Effector memory CD4-positive, alpha-beta T cell (primary cell): ENCODE data around the gene ACHE.

ENCODE experiments used
- DNase-seq, 3 donors: peaks; one replicate each; pipeline ENCODE4 v3.0.0-alpha.2; 2020
- H3K27ac ChIP-seq: 2 replicates; pipeline ENCODE4 v1.7.0; 2013; ENCODE audit warnings: mild to moderate bottlenecking, low read length, moderate library complexity; ENCODE audit not compliant: insufficient read depth, poor library complexity, severe bottlenecking
- H3K27me3 ChIP-seq: replicated peaks from 2 replicates; pipeline ENCODE4 v1.7.0; 2013; ENCODE audit warnings: mild to moderate bottlenecking, low read length; ENCODE audit not compliant: insufficient read depth, control insufficient read depth, poor library complexity, severe bottlenecking
- H3K36me3 ChIP-seq: 2 replicates; pipeline ENCODE4 v1.7.0; 2013; ENCODE audit warnings: mild to moderate bottlenecking, low read length, moderate library complexity; ENCODE audit not compliant: control insufficient read depth, insufficient read depth
- H3K4me1 ChIP-seq: 2 replicates; pipeline ENCODE4 v1.7.0; 2013; ENCODE audit warnings: low read length, mild to moderate bottlenecking; ENCODE audit not compliant: control insufficient read depth, insufficient read depth, poor library complexity, severe bottlenecking
- H3K4me3 ChIP-seq: 2 replicates; pipeline ENCODE4 v1.7.0; 2013; ENCODE audit warnings: low read length, low read depth, mild to moderate bottlenecking; ENCODE audit not compliant: insufficient read depth, poor library complexity, severe bottlenecking
- H3K9me3 ChIP-seq: 2 replicates; pipeline ENCODE4 v1.7.0; 2013; ENCODE audit warnings: mild to moderate bottlenecking, low read length, moderate library complexity; ENCODE audit not compliant: control insufficient read depth

ACHE gene

GRCh38 chr7:100899432-100899831, 3.7 kb upstream of the ACHE start:
- H3K27me3 ChIP-seq, result peaks cover 29% of the 10 kb centered on the region
- no peak for DNase-seq
- no peaks in the 10 kb centered on the region for H3K36me3 ChIP-seq
- H3K4me3 ChIP-seq, result no peak overlapping the region
- H3K27ac ChIP-seq, result no peak overlapping the region
- no peaks in the 10 kb centered on the region for H3K9me3 ChIP-seq
- peaks cover 22% of the 10 kb centered on the region for H3K4me1 ChIP-seq

GRCh38 chr7:100897772-100898454, 2.2 kb upstream of the ACHE start:
- Histone ChIP-seq H3K9me3 (no peaks in the 10 kb centered on the region), H3K27ac (no peak overlapping the region), H3K4me1 (peaks cover 22% of the 10 kb centered on the region), H3K27me3 (peaks cover 29% of the 10 kb centered on the region), H3K4me3 (no peak overlapping the region), H3K36me3 (no peaks in the 10 kb centered on the region)
- DNase-seq, result no peak

- peak; percentile 36 to 47 (median 38) for DNase-seq
- peak overlapping the region; percentile 36 for H3K4me3 ChIP-seq
Observed at GRCh38 chr7:100896732-100897608, 1.3 kb upstream of the ACHE start.

GRCh38 chr7:100895956-100896731, 456 bp upstream of the ACHE start:
- peak in 2 of 3 donors; percentile 22 to 38 for DNase-seq
- H3K4me3 ChIP-seq, result peak overlapping the region; percentile 36
- H3K27ac ChIP-seq, result no peak overlapping the region
- H3K36me3 ChIP-seq, result no peaks in the 10 kb centered on the region
- no peaks in the 10 kb centered on the region for H3K9me3 ChIP-seq
- H3K27me3 ChIP-seq, result peaks cover 34% of the 10 kb centered on the region
- H3K4me1 ChIP-seq, result peaks cover 23% of the 10 kb centered on the region

More at GRCh38 chr7:100896732-100897608, 1.3 kb upstream of the ACHE start:
- Histone ChIP-seq H3K27ac (no peak overlapping the region), H3K4me1 (peaks cover 22% of the 10 kb centered on the region), H3K27me3 (peaks cover 32% of the 10 kb centered on the region), H3K9me3 (no peaks in the 10 kb centered on the region), H3K36me3 (no peaks in the 10 kb centered on the region)

- Histone ChIP-seq H3K27ac (no peak overlapping the region), H3K4me1 (peaks cover 34% of the 10 kb centered on the region), H3K36me3 (no peaks in the 10 kb centered on the region), H3K27me3 (peaks cover 40% of the 10 kb centered on the region), H3K4me3 (peak overlapping the region; percentile 71), H3K9me3 (no peaks in the 10 kb centered on the region)
- peak in 2 of 3 donors; percentile 15 to 44 for DNase-seq
Observed at GRCh38 chr7:100894860-100895700, 608 bp downstream of the ACHE start.

- H3K27ac ChIP-seq, result no peak overlapping the region
- H3K36me3 ChIP-seq, result no peaks in the 10 kb centered on the region
- peaks cover 40% of the 10 kb centered on the region for H3K27me3 ChIP-seq
- H3K4me3 ChIP-seq, result no peak overlapping the region
- H3K9me3 ChIP-seq, result no peaks in the 10 kb centered on the region
- DNase-seq, result no peak
- peaks cover 37% of the 10 kb centered on the region for H3K4me1 ChIP-seq
Observed at GRCh38 chr7:100893910-100894721, 1.6 kb downstream of the ACHE start.

- no peak overlapping the region for H3K27ac ChIP-seq
- no peak for DNase-seq
- H3K27me3 ChIP-seq, result peaks cover 40% of the 10 kb centered on the region
- H3K36me3 ChIP-seq, result no peaks in the 10 kb centered on the region
- no peaks in the 10 kb centered on the region for H3K9me3 ChIP-seq
- peaks cover 43% of the 10 kb centered on the region for H3K4me1 ChIP-seq
- H3K4me3 ChIP-seq, result no peak overlapping the region
Observed at GRCh38 chr7:100893318-100893895, 2.3 kb downstream of the ACHE start.

- H3K27ac ChIP-seq, result no peak overlapping the region
- H3K36me3 ChIP-seq, result no peaks in the 10 kb centered on the region
- no peak overlapping the region for H3K4me3 ChIP-seq
- DNase-seq, result no peak
- peaks cover 51% of the 10 kb centered on the region for H3K4me1 ChIP-seq
- H3K9me3 ChIP-seq, result no peaks in the 10 kb centered on the region
- peaks cover 37% of the 10 kb centered on the region for H3K27me3 ChIP-seq
Observed at GRCh38 chr7:100892364-100893317, 3.0 kb downstream of the ACHE start.
